ENCODE measurements around the gene SPECC1L.

SPECC1L gene

GRCh38 chr22:24412274-24412673, 141.6 kb downstream of the SPECC1L start:
- no peak for TF ChIP-seq CTCF (IDR thresholded peaks at IDR 0.05; ENCODE audit: insufficient read depth, low read length, missing control alignments)
- H3K4me3 ChIP-seq (ENCODE audit: low read depth, low read length): no peak overlapping the region
- ChIA-PET CTCF (interaction anchor here (1.1 to 4.1 kb wide), 2 partner anchors 11 to 89 kb away, joined by 3 to 32 read pairs; no protein-coding TSS in a partner anchor), POLR2A (no interaction called here)
- no peak for DNase-seq (ENCODE audit: low read depth, low spot score)

DNA sequence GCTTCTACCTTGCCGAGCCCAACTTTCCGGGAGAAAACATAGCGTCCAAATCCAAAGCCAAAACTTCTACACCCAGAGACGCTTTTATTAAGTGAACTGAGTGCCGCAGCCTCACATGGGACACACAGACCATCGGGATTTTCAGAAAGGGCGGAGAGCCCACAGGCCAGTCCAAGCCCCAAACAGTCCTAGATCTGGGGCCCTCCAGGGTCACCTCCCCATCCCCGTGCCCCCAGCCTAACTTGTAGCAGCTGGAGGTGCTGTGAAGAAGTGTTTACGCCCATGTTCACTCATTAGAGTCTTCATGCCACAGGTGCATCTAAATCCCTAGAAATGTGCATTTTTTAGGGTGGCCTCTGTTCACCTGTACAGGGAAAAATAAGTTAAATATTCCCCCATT, 142.6 kb downstream of the SPECC1L start:
- POLR2A ChIA-PET: no interaction called here
- no peak for TF ChIP-seq CTCF (IDR thresholded peaks at IDR 0.05; ENCODE audit: insufficient read depth, low read length, missing control alignments)
- no peak for DNase-seq (ENCODE audit: low read depth, low spot score)
- no peak overlapping the region for H3K4me3 ChIP-seq (ENCODE audit: low read depth, low read length)
- CTCF ChIA-PET: no interaction called here

DNA sequence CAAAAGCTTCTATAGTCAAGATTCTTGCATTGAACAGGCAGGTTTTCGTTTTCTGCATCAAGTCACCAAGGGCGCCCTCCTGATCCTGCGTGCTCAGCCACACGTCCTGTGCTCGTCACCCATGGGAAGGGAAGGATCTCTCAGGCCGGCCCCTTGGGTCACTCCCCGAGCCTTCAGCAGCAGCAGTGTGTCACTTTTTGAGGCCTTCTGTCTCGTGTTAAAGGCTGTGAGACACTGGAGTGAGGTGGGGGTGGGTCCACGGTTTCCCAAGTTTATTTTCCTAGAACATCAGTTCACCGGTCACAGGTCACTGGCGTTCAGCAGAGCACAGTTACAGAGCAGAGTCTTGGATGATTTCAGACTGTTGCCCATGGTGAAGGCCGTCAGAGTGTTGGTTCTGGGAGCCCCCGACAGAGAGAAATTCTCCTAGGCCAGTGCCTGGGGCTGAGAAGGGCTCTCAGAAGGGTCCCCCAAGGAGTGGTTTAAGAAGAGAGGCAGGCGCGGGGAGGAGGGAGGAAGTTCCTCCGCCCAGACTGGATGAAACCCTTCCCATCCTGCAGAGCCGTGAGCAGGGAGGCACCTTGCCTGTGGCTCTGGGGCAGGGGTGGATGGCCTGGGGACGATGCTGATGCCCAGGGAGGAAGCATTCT, 143.2 kb downstream of the SPECC1L start:
- POLR2A ChIA-PET: no interaction called here
- no peak for DNase-seq (ENCODE audit: low read depth, low spot score)
- CTCF ChIA-PET: interaction anchor here (1.7 kb wide), 1 partner anchor 10 kb away, joined by 8 read pairs; no protein-coding TSS in a partner anchor
- no peak for TF ChIP-seq CTCF (IDR thresholded peaks at IDR 0.05; ENCODE audit: insufficient read depth, low read length, missing control alignments)
- H3K4me3 ChIP-seq (ENCODE audit: low read depth, low read length): no peak overlapping the region

- TF ChIP-seq CTCF (IDR thresholded peaks at IDR 0.05; ENCODE audit: insufficient read depth, low read length, missing control alignments): no peak
- ChIA-PET CTCF (interaction anchor here (1.7 kb wide), 1 partner anchor 9 kb away, joined by 8 read pairs; no protein-coding TSS in a partner anchor), POLR2A (no interaction called here)
- H3K4me3 ChIP-seq (ENCODE audit: low read depth, low read length): no peak overlapping the region
- DNase-seq (ENCODE audit: low read depth, low spot score): no peak
These were observed 143.9 kb downstream of the SPECC1L start for GRCh38 chr22:24414523-24414922.

DNA sequence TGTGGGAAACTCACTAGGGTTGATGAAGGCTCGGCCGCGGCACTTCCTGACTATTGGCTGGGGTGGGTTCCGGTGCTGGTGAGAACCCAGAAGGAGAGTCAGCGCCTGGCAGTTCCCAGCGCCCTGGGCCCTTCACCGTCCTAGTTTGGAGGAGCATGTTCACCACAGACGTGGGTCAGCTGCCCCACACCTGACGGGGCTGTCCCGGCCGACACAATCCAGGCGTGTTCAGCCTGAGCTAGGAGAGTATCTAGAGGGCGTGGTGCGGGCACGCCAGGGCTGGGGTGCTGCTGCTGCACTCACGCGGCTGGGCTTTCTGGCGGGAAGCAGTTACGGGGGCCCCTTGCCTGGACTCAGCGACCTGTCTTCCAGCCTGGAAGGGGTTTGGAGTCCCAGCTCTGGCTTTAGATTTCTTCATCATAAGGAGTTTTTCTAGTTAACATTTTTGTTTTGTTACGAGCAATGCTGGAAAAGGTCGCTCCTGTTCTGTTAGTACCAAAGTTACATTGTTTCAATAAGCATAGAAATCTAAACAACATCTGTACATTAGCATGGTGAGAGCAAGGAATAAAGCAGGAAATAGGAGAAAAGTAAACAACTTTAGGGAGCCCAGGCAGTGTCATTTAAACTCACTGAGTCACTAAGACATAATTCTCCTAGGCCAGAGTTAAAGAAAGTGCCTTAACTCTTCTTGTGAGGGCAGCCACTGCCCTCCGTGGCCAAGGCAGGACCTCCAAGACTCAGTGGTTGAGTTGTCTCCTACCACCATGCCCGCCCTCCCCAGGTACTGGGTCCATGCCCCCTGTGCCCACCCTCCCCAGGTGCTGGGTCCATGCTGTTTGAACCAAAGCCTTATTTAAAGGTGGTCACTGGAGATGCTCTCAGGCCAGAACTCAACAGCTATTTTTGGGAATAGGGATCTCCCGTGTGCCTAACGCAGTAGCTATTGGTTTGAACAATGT, 144.6 kb downstream of the SPECC1L start:
- POLR2A ChIA-PET: no interaction called here
- CTCF ChIA-PET: interaction anchor here (1.0 to 1.7 kb wide), 2 partner anchors 9 to 107 kb away, joined by 4 to 8 read pairs; no protein-coding TSS in a partner anchor
- TF ChIP-seq CTCF (IDR thresholded peaks at IDR 0.05; ENCODE audit: insufficient read depth, low read length, missing control alignments): no peak
- no peak for DNase-seq (ENCODE audit: low read depth, low spot score)
- H3K4me3 ChIP-seq (ENCODE audit: low read depth, low read length): no peak overlapping the region

DNA sequence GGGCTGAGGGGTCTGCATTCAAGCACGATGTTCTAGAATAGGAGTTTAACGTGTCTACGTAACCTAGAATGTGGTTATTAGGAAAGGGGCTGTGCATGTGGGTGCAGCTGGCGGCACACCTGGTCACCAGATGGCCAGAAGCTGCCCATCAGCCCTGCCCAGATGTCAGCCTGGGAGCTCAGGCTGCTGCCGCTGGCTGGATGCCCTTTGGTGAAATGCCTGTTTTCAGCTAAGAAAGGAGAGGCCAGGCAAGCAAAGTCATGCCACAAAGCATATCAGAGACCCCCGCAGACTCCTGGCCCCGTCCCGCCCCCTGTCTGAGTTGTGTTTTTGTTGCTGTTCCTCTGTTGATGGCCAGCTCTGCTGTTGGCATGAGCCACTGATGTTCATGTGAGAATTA, 145.5 kb downstream of the SPECC1L start:
- no peak for DNase-seq (ENCODE audit: low read depth, low spot score)
- TF ChIP-seq CTCF (IDR thresholded peaks at IDR 0.05; ENCODE audit: insufficient read depth, low read length, missing control alignments): no peak
- CTCF ChIA-PET: interaction anchor here (0.9 to 1.0 kb wide), 2 partner anchors 13 to 106 kb away, joined by 3 to 4 read pairs; no protein-coding TSS in a partner anchor

More for the DNA sequence above, 145.5 kb downstream of the SPECC1L start:
- H3K4me3 ChIP-seq (ENCODE audit: low read depth, low read length): no peak overlapping the region
- POLR2A ChIA-PET: no interaction called here
